OCI-LY1 (cell line): Measurements from ENCODE around the gene C12orf43.

Experiments
- H2AFZ ChIP-seq: fragments of 200-600 bp; sonication (generic), shearing (Covaris generic); 2 replicates; pipeline ENCODE4 v1.6.0; 2014; ENCODE audit warnings: antibody characterized with exemption, mild to moderate bottlenecking, low read length
- H3F3A ChIP-seq: fragments of 200-600 bp; sonication (generic), shearing (Covaris generic); 2 replicates; pipeline ENCODE4 v1.6.0; 2014; ENCODE audit warnings: mild to moderate bottlenecking, antibody characterized with exemption, low read length, moderate library complexity; ENCODE audit not compliant: insufficient read depth
- H3K27ac ChIP-seq: fragments of 200-600 bp; sonication (generic); 2 replicates; pipeline ENCODE4 v1.5.1; 2014; ENCODE audit warnings: low read length, mixed run types, mild to moderate bottlenecking, low read depth; ENCODE audit not compliant: poor library complexity, severe bottlenecking
- H3K27me3 ChIP-seq: fragments of 200-600 bp; sonication (generic); 2 replicates; pipeline ENCODE4 v1.6.0; 2014; ENCODE audit warnings: antibody characterized with exemption, mild to moderate bottlenecking, low read length, moderate library complexity; ENCODE audit not compliant: insufficient read depth
- H3K36me3 ChIP-seq: fragments of 200-600 bp; sonication (generic); 2 replicates; pipeline ENCODE4 v1.6.1; 2014; ENCODE audit warnings: mild to moderate bottlenecking, antibody characterized with exemption, low read length, moderate library complexity, mixed read lengths; ENCODE audit not compliant: insufficient read depth
- H3K4me1 ChIP-seq: fragments of 200-600 bp; sonication (generic); 2 replicates; pipeline ENCODE4 v1.5.1; 2014; ENCODE audit warnings: mild to moderate bottlenecking, low read length, moderate library complexity; ENCODE audit not compliant: insufficient read depth, severe bottlenecking
- H3K4me2 ChIP-seq: fragments of 200-600 bp; sonication (generic), shearing (Covaris generic); 2 replicates; pipeline ENCODE4 v1.6.1; 2014; ENCODE audit warnings: low read length
- H3K4me3 ChIP-seq: fragments of 200-600 bp; sonication (generic); 2 replicates; pipeline ENCODE4 v1.5.1; 2014; ENCODE audit warnings: low read length, low read depth, mild to moderate bottlenecking, mixed read lengths; ENCODE audit not compliant: poor library complexity, severe bottlenecking
- H3K79me2 ChIP-seq: fragments of 200-600 bp; shearing (Covaris generic); 2 replicates; pipeline ENCODE4 v1.6.1; 2016; ENCODE audit warnings: mixed run types, low read length, mixed read lengths; ENCODE audit not compliant: insufficient read depth
- H3K9ac ChIP-seq: fragments of 200-600 bp; sonication (generic), shearing (Covaris generic); 2 replicates; pipeline ENCODE4 v1.6.1; 2014; ENCODE audit warnings: mild to moderate bottlenecking, low read length, mixed read lengths
- H3K9me2 ChIP-seq: fragments of 200-600 bp; sonication (generic), shearing (Covaris generic); 2 replicates; pipeline ENCODE4 v1.6.1; 2014; ENCODE audit warnings: low read depth, mild to moderate bottlenecking, low read length, mixed read lengths
- H3K9me3 ChIP-seq: fragments of 200-600 bp; shearing (Covaris generic); 2 replicates; pipeline ENCODE4 v1.6.1; 2014; ENCODE audit warnings: low read length, mixed read lengths
- H4K20me1 ChIP-seq: fragments of 200-600 bp; sonication (generic), shearing (Covaris generic); 2 replicates; pipeline ENCODE4 v1.6.0; 2016; ENCODE audit warnings: mild to moderate bottlenecking, low read length; ENCODE audit not compliant: insufficient read depth
- CTCF ChIP-seq: fragments of 200-600 bp; sonication (generic), shearing (Covaris generic); IDR thresholded peaks from 2 replicates; pipeline ENCODE4 v1.5.1; 2017; ENCODE audit warnings: mild to moderate bottlenecking, antibody characterized with exemption, low read length, moderate library complexity, mixed read lengths
- EZH2 ChIP-seq: fragments of 200-600 bp; sonication (generic), shearing (Covaris generic); IDR thresholded peaks from 2 replicates; pipeline ENCODE4 v1.8.0; 2017; ENCODE audit warnings: borderline replicate concordance, mixed run types, mild to moderate bottlenecking, antibody characterized with exemption, low read length, moderate library complexity, mixed read lengths

C12orf43 gene

GRCh38 chr12:121005346-121005815 lies 10.9 kb downstream of the C12orf43 start:
- Histone ChIP-seq H3K9me2 (no peaks in the 10 kb centered on the region), H3K27me3 (no peaks in the 10 kb centered on the region), H3K27ac (no peak overlapping the region), H2AFZ (no peak overlapping the region), H3K79me2 (no peaks in the 10 kb centered on the region), H3K4me1 (no peaks in the 10 kb centered on the region), H3K4me3 (no peak overlapping the region), H3K9me3 (no peaks in the 10 kb centered on the region), H3K36me3 (peaks cover 49% of the 10 kb centered on the region), H3K4me2 (no peak overlapping the region), H3K9ac (no peak overlapping the region), H3F3A (no peaks in the 10 kb centered on the region), H4K20me1 (no peaks in the 10 kb centered on the region)
- no peak for TF ChIP-seq EZH2
- TF ChIP-seq CTCF, result peak; percentile 74

DNA sequence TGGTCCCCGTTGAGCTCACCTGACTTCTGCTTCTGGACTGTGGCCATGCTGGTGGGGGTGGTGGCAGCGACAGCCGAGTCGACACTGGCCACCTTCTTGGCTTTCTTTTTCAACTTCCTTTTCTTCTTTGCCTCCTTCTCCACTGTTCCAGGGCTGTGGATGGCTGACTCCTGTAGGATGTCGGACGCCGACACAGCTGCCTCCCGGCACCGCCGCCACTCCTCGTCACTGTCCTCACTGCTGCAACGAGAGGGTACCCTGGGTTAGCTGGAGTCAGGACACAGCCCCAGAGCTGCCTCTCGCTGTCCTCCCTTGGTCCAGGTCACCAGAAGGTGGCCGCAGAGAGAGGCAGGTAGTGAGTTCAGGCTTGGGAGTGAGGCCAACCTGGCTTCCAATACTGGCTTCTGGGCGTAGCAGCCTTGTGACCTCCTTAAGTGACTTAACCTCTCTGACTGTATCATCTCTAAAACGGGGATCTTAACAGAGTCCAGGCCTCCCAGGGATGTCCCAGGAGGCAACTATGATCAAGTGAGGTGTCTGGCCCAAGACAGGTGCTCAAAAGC lies 12.0 kb downstream of the C12orf43 start:
- H2AFZ ChIP-seq, result no peak overlapping the region

DNA sequence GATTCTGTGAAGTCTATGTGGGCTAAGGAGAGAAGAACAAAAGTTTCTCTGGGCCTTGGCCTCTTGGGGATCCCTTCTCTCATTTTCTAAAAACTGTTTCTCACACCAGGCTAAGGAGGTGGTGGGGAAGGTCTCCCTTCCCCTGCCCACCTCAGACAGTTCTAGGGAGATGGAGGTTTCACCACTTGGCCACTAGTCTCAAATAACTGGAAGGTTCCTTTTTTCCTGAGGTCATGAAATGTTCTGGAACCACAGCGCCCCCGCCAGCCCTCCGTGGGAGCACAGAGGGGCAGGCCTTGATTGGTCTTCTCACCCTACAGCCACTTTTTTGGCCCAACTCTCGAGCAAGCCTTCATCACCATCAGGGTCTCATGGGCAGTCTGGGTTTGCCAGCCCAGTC lies 12.6 kb downstream of the C12orf43 start:
- H3K79me2 ChIP-seq, result no peaks in the 10 kb centered on the region
- H2AFZ ChIP-seq, result no peak overlapping the region
- no peak overlapping the region for H3K4me3 ChIP-seq
- H3K4me1 ChIP-seq, result no peaks in the 10 kb centered on the region
- H3K36me3 ChIP-seq, result peaks cover 32% of the 10 kb centered on the region; the same call in 1 of the 2 replicates
- H3K9ac ChIP-seq, result no peak overlapping the region
- no peaks in the 10 kb centered on the region for H3K27me3 ChIP-seq
- H3K27ac ChIP-seq, result no peak overlapping the region
- H4K20me1 ChIP-seq, result no peaks in the 10 kb centered on the region
- no peaks in the 10 kb centered on the region for H3K9me2 ChIP-seq
- H3K4me2 ChIP-seq, result no peak overlapping the region
- no peaks in the 10 kb centered on the region for H3F3A ChIP-seq
- H3K9me3 ChIP-seq, result no peaks in the 10 kb centered on the region
- TF ChIP-seq EZH2 (no peak), CTCF (peak; percentile 26)

More for the DNA sequence above, 12.0 kb downstream of the C12orf43 start:
- Histone ChIP-seq H3K9me2 (no peaks in the 10 kb centered on the region), H3K27ac (no peak overlapping the region), H3K27me3 (no peaks in the 10 kb centered on the region), H3K4me1 (no peaks in the 10 kb centered on the region), H3K9me3 (no peaks in the 10 kb centered on the region), H3F3A (no peaks in the 10 kb centered on the region), H3K79me2 (no peaks in the 10 kb centered on the region), H4K20me1 (no peaks in the 10 kb centered on the region), H3K36me3 (peaks cover 39% of the 10 kb centered on the region; the same call in 1 of the 2 replicates), H3K4me3 (no peak overlapping the region), H3K4me2 (no peak overlapping the region), H3K9ac (no peak overlapping the region)
- TF ChIP-seq CTCF, result no peak
